HepG2 (cell line): ENCODE data around the gene DQX1.

Experiments used
- ARID2 ChIP-seq: sonication (generic); formaldehyde crosslinking; IDR thresholded peaks from 2 replicates; pipeline ENCODE4 v1.8.1; 2022; ENCODE audit warnings: mild to moderate bottlenecking, missing genetic modification reagents, borderline replicate concordance
- CTCF ChIP-seq: sonication (generic); formaldehyde crosslinking; IDR thresholded peaks from 2 replicates; pipeline ENCODE4 v1.5.0; 2020; ENCODE audit warnings: mild to moderate bottlenecking, missing genetic modification reagents, moderate library complexity
- ETV6 ChIP-seq: sonication (generic); formaldehyde crosslinking; conservative IDR thresholded peaks from 2 replicates; pipeline ENCODE4 v1.4.0; 2020; ENCODE audit warnings: missing genetic modification reagents
- FOXM1 ChIP-seq: sonication (generic); formaldehyde crosslinking; IDR thresholded peaks from 2 replicates; pipeline ENCODE4 v1.5.0; 2020; ENCODE audit warnings: missing genetic modification reagents
- GLI4 ChIP-seq: sonication (generic); formaldehyde crosslinking; IDR thresholded peaks from 2 replicates; pipeline ENCODE4 v1.5.1; 2020; ENCODE audit warnings: missing genetic modification reagents, mild to moderate bottlenecking, moderate library complexity, borderline replicate concordance
- MTA1 ChIP-seq: sonication (generic); formaldehyde crosslinking; IDR thresholded peaks from 2 replicates; pipeline ENCODE4 v1.4.0; 2020; ENCODE audit warnings: missing genetic modification reagents, mild to moderate bottlenecking, borderline replicate concordance
- POLR2AphosphoS5 ChIP-seq: IDR thresholded peaks from 2 replicates; pipeline ENCODE4 v1.6.1; 2012; ENCODE audit warnings: low read depth, low read length
- RFX1 ChIP-seq: fragments of 450-650 bp; IDR thresholded peaks from 2 replicates; pipeline ENCODE4 v1.6.1; 2017
- RXRA ChIP-seq: sonication (generic); formaldehyde crosslinking; IDR thresholded peaks from 2 replicates; pipeline ENCODE4 v1.5.1; 2020; ENCODE audit warnings: missing genetic modification reagents
- SIN3A ChIP-seq: IDR thresholded peaks from 2 replicates; pipeline ENCODE4 v1.6.1; 2011; ENCODE audit warnings: low read depth, mild to moderate bottlenecking, control low read depth, low read length, borderline replicate concordance
- ZNF224 ChIP-seq: sonication (generic); formaldehyde crosslinking; IDR thresholded peaks from 2 replicates; pipeline ENCODE4 v1.5.0; 2020; ENCODE audit warnings: mild to moderate bottlenecking, missing genetic modification reagents
- TF ChIP-seq, protein P1 (sequence below): sonication (generic); formaldehyde crosslinking; IDR thresholded peaks from 2 replicates; pipeline ENCODE4 v1.4.0; 2020; ENCODE audit warnings: mild to moderate bottlenecking, missing genetic modification reagents

GRCh38 chr2:74472945-74473258 is 53.1 kb downstream of the DQX1 start:
- no peak for TF ChIP-seq SIN3A
- no peak for TF ChIP-seq POLR2AphosphoS5
- no peak for TF ChIP-seq RXRA (CRISPR knock-in tag)
- TF ChIP-seq ZNF224 (CRISPR knock-in tag) = 0 out of 2 replicates have a peak, but pooled peaks have one; percentile 36
- no peak for TF ChIP-seq ARID2
- no peak for TF ChIP-seq CTCF (CRISPR knock-in tag)
- no peak for TF ChIP-seq GLI4 (CRISPR knock-in tag)
- TF ChIP-seq FOXM1 = no peak
- TF ChIP-seq RFX1 = no peak
- TF ChIP-seq, protein P1, sequence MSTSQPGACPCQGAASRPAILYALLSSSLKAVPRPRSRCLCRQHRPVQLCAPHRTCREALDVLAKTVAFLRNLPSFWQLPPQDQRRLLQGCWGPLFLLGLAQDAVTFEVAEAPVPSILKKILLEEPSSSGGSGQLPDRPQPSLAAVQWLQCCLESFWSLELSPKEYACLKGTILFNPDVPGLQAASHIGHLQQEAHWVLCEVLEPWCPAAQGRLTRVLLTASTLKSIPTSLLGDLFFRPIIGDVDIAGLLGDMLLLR = no peak
- no peak for TF ChIP-seq ETV6 (CRISPR knock-in tag)
- TF ChIP-seq MTA1 (CRISPR knock-in tag) = no peak
